Measurements from ENCODE around the gene CAPN14.

Gene CAPN14

GRCh38 chr2:31137211-31138036, 79.9 kb downstream of the CAPN14 start:
- no peak for DNase-seq

DNA sequence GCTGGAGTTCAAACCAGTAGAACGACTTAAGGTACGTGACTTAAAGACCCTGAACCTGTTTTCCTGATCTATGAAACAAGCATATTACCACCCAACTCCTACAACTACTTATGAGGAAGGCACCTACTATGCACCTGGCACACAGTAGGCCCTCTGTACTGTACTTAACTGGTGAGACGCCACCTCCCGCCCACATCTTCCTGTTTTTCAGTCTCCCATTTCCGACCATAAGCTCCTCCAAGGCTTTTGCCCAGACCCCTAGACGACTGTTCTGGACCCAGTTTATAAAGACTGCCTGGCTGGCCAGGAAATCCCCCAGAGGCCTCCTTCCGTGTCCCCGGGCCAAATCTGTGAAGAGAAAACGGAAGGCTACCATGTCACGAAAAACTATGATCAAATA, 80.6 kb downstream of the CAPN14 start:
- DNase-seq, result no peak

DNA sequence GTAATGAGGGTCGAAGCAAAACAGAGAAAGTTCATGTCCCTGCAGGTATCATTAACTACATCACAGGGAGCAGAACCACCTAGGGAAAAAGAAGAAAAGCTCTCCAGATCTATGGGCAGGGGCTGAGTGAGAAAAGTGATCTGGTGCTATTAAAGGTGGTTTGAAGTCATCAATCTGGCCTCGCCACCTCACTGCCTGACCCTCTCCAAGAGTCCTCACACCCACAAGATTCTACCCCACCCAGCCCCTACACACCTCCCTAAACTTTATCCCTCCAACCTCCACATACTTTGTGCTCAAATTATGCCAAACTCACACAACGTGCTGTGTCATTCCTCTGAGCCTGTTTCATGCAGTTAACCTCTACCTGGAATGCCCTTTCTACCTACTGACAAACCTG, 81.3 kb downstream of the CAPN14 start:
- no peak for DNase-seq

DNA sequence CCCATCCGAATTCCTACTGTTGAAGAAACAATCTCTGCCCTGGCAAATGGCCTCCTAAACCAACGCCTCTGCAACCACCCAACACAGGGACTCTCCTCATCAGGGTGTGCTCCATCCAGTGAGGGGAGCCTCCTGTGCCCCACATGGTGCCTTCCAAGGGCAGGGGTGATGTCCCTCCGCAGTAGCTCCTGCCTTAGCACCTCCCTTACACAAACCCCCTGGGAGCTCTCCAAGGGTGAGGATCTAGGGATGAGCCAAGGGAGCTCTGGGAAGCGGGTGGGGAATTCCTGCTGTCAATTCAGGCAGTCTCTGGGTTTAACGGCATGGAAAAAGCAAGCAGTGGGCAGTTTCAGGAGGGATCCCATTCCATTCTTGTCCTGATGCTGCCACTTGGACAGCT, 82.8 kb downstream of the CAPN14 start:
- no peak for DNase-seq

DNA sequence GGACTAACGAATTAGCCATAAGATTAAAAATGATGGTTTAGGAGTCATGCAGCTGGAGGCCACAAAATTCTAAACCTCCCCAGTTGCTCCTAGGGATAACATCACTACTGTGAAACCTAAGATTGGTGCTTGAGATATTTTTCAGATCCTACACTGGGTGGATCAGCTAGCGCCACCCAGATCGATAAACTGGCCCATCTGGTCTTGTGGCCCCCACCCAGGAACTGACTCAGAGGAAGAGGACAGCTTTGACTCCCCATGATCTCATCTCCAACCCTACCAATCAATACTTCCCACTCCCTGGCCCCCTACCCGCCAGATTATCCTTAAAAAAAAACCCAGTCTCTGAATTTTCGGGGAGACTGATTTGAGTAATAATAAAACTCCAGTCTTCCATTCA, 84.5 kb downstream of the CAPN14 start:
- DNase-seq, result no peak

DNA sequence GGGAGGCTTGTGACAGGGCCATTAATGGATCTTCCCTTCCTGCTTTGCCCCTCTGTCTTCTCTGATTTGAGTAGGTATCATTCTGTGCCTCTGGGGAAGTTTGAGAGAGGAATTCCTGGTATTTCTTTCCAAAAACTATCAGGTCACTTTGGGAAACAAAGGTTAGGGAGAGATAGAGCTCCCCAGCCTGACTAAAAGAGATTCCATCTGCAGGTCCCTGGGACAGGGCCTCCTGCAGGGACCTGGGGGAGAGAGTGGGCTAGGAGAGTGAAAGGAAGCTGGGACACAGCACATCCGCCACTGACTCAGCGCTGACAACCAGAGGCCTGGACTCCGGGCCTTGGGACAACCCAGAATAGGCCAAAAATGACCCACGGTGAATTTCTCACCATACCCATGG, 85.4 kb downstream of the CAPN14 start:
- DNase-seq, result no peak

GRCh38 chr2:31129375-31130171, 87.7 kb downstream of the CAPN14 start:
- no peak for DNase-seq

- no peak for DNase-seq
Observed at GRCh38 chr2:31127931-31128330, 89.4 kb downstream of the CAPN14 start.

- no peak for DNase-seq
Observed at GRCh38 chr2:31125918-31126695, 91.2 kb downstream of the CAPN14 start.

DNA sequence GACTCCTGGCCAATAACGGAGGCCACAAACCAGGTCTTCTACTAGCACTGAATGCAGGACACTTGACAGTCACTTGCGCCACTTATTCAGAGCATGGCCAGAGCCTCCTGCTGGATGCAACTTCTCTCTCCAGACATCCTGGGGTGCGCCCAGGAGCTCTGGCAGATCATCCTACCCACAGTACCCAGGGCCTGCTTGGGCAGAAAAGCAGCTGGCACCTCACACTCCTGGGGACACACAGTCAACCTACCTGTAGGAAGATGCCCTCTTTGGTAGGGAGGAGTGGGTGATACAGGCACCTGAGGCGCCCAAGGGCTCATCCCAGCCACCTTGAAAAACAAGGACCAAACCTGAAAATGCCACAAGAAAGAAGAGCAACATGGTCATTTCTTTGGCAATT, 92.4 kb downstream of the CAPN14 start:
- DNase-seq, result no peak
